Choroid plexus epithelial cell (primary cell): ENCODE data around the gene TMPRSS13.

Experiments
- DNase-seq: peaks from one replicate; pipeline ENCODE4 v3.0.0-alpha.2; 2010; ENCODE audit warnings: low read depth
- H3K4me3 ChIP-seq: 2 replicates; pipeline ENCODE4 v1.5.1; 2011; ENCODE audit warnings: low read depth, mild to moderate bottlenecking, control low read depth, low read length, moderate library complexity
- CTCF ChIP-seq: conservative IDR thresholded peaks from 2 replicates; pipeline ENCODE4 v1.5.1; 2011; ENCODE audit warnings: low read depth, mild to moderate bottlenecking, control low read depth, inconsistent platforms, low read length, moderate library complexity

TMPRSS13 gene

GRCh38 chr11:117908109-117908895, 20.9 kb downstream of the TMPRSS13 start:
- no peak for TF ChIP-seq CTCF
- no peak for DNase-seq
- no peak overlapping the region for H3K4me3 ChIP-seq

- peak; percentile 95 for DNase-seq
- no peak overlapping the region for H3K4me3 ChIP-seq
- no peak for TF ChIP-seq CTCF
These were observed 21.7 kb downstream of the TMPRSS13 start for GRCh38 chr11:117907276-117908108.

GRCh38 chr11:117906710-117907109, 22.5 kb downstream of the TMPRSS13 start:
- no peak overlapping the region for H3K4me3 ChIP-seq
- no peak for TF ChIP-seq CTCF
- DNase-seq = no peak

- H3K4me3 ChIP-seq = no peak overlapping the region
- no peak for TF ChIP-seq CTCF
- no peak for DNase-seq
These were observed 23.1 kb downstream of the TMPRSS13 start for GRCh38 chr11:117906126-117906525.

GRCh38 chr11:117905524-117905923, 23.7 kb downstream of the TMPRSS13 start:
- no peak overlapping the region for H3K4me3 ChIP-seq
- no peak for DNase-seq
- TF ChIP-seq CTCF = no peak

GRCh38 chr11:117903505-117904382, 25.5 kb downstream of the TMPRSS13 start:
- TF ChIP-seq CTCF = no peak
- DNase-seq = no peak

More at GRCh38 chr11:117903505-117904382, 25.5 kb downstream of the TMPRSS13 start:
- no peak overlapping the region for H3K4me3 ChIP-seq
